HCT116 (cell line): ENCODE data around the gene SIGMAR1. TPM values are rescaled to one million over a fixed set of nuclear protein-coding genes. Genes with fewer than 3 reads are reported as not detected.

ENCODE experiments used
- ATAC-seq: fragments of 200-7000 bp; cut with Tn5 transposase; 2 replicates; pipeline ENCODE4 v1.9.1; 2020; ENCODE audit warnings: mild to moderate bottlenecking, moderate library complexity
- BruUV-seq: library from RNA; stranded (reverse); fragments of 400-500 nt; replicated peaks from 2 replicates; lab custom pipeline; 2021; lab: Mats Ljungman, UMichigan
- CTCF ChIA-PET: fragments of 300-600 bp; sonication (Branson Sonifier 250); formaldehyde crosslinking; loops from one replicate; lab custom pipeline; 2021; ENCODE audit warnings: antibody characterized with exemption; lab: Charles Lee
- POLR2A ChIA-PET: fragments of 300-600, 350-600 bp; sonication (Branson Sonifier 250); formaldehyde crosslinking; loops from one replicate; lab custom pipeline; 2021; ENCODE audit warnings: antibody characterized with exemption; lab: Charles Lee
- RAD21 ChIA-PET, 2 experiments: fragments of 300-600 bp; sonication (Branson Sonifier 250); formaldehyde crosslinking; loops; one replicate each; lab custom pipeline; 2023; ENCODE audit warnings: low total read pairs in 2 of 2; ENCODE audit not compliant: uncharacterized antibody in 2 of 2, unreplicated experiment in 2 of 2, low non-redundant PET in 1 of 2; lab: Charles Lee
- DNase-seq: peaks from one replicate; pipeline ENCODE4 v3.0.0-alpha.2; 2010; ENCODE audit warnings: low read depth, low spot score
- H2AFZ ChIP-seq: fragments of 200-600 bp; shearing (Covaris generic), sonication (generic); 2 replicates; pipeline ENCODE4 v1.6.1; 2017; ENCODE audit warnings: low read depth, mixed run types, mixed read lengths, antibody characterized with exemption, low read length; ENCODE audit not compliant: poor library complexity, severe bottlenecking
- H3K27ac ChIP-seq: 2 replicates; pipeline ENCODE4 v1.5.1; 2012; ENCODE audit warnings: low read depth, low read length
- H3K27me3 ChIP-seq: fragments of 200-600 bp; sonication (generic); 2 replicates; pipeline ENCODE4 v1.6.1; 2016; ENCODE audit warnings: mixed run types, low read length, mixed read lengths; ENCODE audit not compliant: insufficient read depth
- H3K36me3 ChIP-seq, 2 experiments: fragments of 200-500 bp in 1 of 2; fragments of 200-600 bp in 1 of 2; sonication (Bioruptor generic) in 1 of 2; sonication (generic) in 1 of 2; 2 replicates each; pipeline versions ENCODE4 v1.5.1 to v1.6.1; 2014 to 2016; ENCODE audit warnings: low read length in 2 of 2, inconsistent platforms in 1 of 2, mixed read lengths in 1 of 2, mixed run types in 1 of 2; ENCODE audit not compliant: insufficient read depth in 2 of 2, control insufficient read depth in 1 of 2
- H3K4me1 ChIP-seq, 2 experiments: fragments of 200-600 bp in 1 of 2; sonication (generic) in 1 of 2; 2 replicates each; pipeline versions ENCODE4 v1.5.1 to v1.6.1; 2012 to 2017; ENCODE audit warnings: low read length in 2 of 2, inconsistent platforms in 1 of 2, mild to moderate bottlenecking in 1 of 2, mixed read lengths in 1 of 2, mixed run types in 1 of 2, moderate library complexity in 1 of 2; ENCODE audit not compliant: insufficient read depth in 2 of 2, control insufficient read depth in 1 of 2
- H3K4me2 ChIP-seq: fragments of 200-600 bp; sonication (generic); 2 replicates; pipeline ENCODE4 v1.6.1; 2017; ENCODE audit warnings: mixed run types, low read length, mixed read lengths
- H3K4me3 ChIP-seq, 2 experiments: fragments of 200-600 bp in 1 of 2; sonication (generic) in 1 of 2; replicated peaks in 1 of 2; 2 replicates each; pipeline ENCODE4 v1.5.1; 2011 to 2016; ENCODE audit warnings: low read length in 2 of 2, control low read depth in 1 of 2, low read depth in 1 of 2, mild to moderate bottlenecking in 1 of 2, mixed read lengths in 1 of 2, mixed run types in 1 of 2
- H3K79me2 ChIP-seq: fragments of 200-600 bp; sonication (generic); 2 replicates; pipeline ENCODE4 v1.6.1; 2017; ENCODE audit warnings: mild to moderate bottlenecking, mixed run types, low read length, moderate library complexity, mixed read lengths; ENCODE audit not compliant: insufficient read depth
- H3K9ac ChIP-seq: fragments of 200-600 bp; sonication (generic); 2 replicates; pipeline ENCODE4 v1.6.1; 2016; ENCODE audit warnings: low read length, mixed read lengths
- H3K9me2 ChIP-seq: fragments of 200-600 bp; sonication (generic), shearing (Covaris generic); 2 replicates; pipeline ENCODE4 v1.6.1; 2017; ENCODE audit warnings: mixed run types, mild to moderate bottlenecking, moderate library complexity; ENCODE audit not compliant: insufficient read depth
- H3K9me3 ChIP-seq, 2 experiments: fragments of 200-500 bp in 1 of 2; fragments of 200-600 bp in 1 of 2; sonication (Bioruptor generic) in 1 of 2; sonication (generic) in 1 of 2; 2 replicates each; pipeline ENCODE4 v1.6.1; 2014 to 2017; ENCODE audit warnings: low read length in 2 of 2, mixed read lengths in 2 of 2, inconsistent platforms in 1 of 2, low read depth in 1 of 2, mild to moderate bottlenecking in 1 of 2, mixed run types in 1 of 2, moderate library complexity in 1 of 2; ENCODE audit not compliant: control insufficient read depth in 1 of 2, insufficient read depth in 1 of 2
- H4K20me1 ChIP-seq: fragments of 200-600 bp; sonication (generic), shearing (Covaris generic); 2 replicates; pipeline ENCODE4 v1.6.1; 2017; ENCODE audit warnings: mixed run types, mild to moderate bottlenecking, moderate library complexity; ENCODE audit not compliant: insufficient read depth
- CBX3 ChIP-seq: IDR thresholded peaks from 2 replicates; pipeline ENCODE4 v1.6.1; 2012; ENCODE audit warnings: low read depth
- CEBPB ChIP-seq: IDR thresholded peaks from 2 replicates; pipeline ENCODE4 v1.6.1; 2012; ENCODE audit warnings: low read depth
- CTCF ChIP-seq, 3 experiments: fragments of 200-600 bp in 1 of 3; sonication (generic) in 1 of 3; IDR thresholded peaks in 2 of 3; conservative IDR thresholded peaks in 1 of 3; 2 replicates each; pipeline ENCODE4 v1.5.1; 2012 to 2017; ENCODE audit warnings: low read depth in 2 of 3, low read length in 2 of 3, antibody characterized with exemption in 1 of 3, borderline replicate concordance in 1 of 3, control low read depth in 1 of 3, mild to moderate bottlenecking in 1 of 3, mixed read lengths in 1 of 3, mixed run types in 1 of 3, moderate library complexity in 1 of 3; ENCODE audit not compliant: insufficient read depth in 1 of 3
- EGR1 ChIP-seq: IDR thresholded peaks from 2 replicates; pipeline ENCODE4 v1.6.1; 2012; ENCODE audit warnings: low read depth
- EZH2 ChIP-seq: fragments of 200-600 bp; sonication (generic); IDR thresholded peaks from 2 replicates; pipeline ENCODE4 v1.6.1; 2017; ENCODE audit warnings: antibody characterized with exemption, mixed run types
- EZH2phosphoT487 ChIP-seq: fragments of 200-600 bp; IDR thresholded peaks from 2 replicates; pipeline ENCODE4 v1.6.1; 2018; ENCODE audit warnings: antibody characterized with exemption, borderline replicate concordance
- JUND ChIP-seq: IDR thresholded peaks from 2 replicates; pipeline ENCODE4 v1.6.1; 2012
- MAX ChIP-seq: IDR thresholded peaks from 2 replicates; pipeline ENCODE4 v1.6.1; 2012
- POLR2A ChIP-seq: IDR thresholded peaks from 2 replicates; pipeline ENCODE4 v1.7.0; 2011; ENCODE audit warnings: borderline replicate concordance; ENCODE audit not compliant: insufficient read depth, insufficient read length; ENCODE audit errors: extremely low read depth
- POLR2AphosphoS5 ChIP-seq: IDR thresholded peaks from 2 replicates; pipeline ENCODE4 v1.6.1; 2011; ENCODE audit warnings: mild to moderate bottlenecking, low read depth, low read length, moderate library complexity
- RAD21 ChIP-seq: IDR thresholded peaks from 2 replicates; pipeline ENCODE4 v1.6.1; 2012; ENCODE audit warnings: low read depth, mild to moderate bottlenecking
- SIN3A ChIP-seq: IDR thresholded peaks from 2 replicates; pipeline ENCODE4 v1.6.1; 2012; ENCODE audit warnings: low read depth
- SP1 ChIP-seq: IDR thresholded peaks from 2 replicates; pipeline ENCODE4 v1.6.1; 2012; ENCODE audit warnings: low read depth
- YY1 ChIP-seq: IDR thresholded peaks from 2 replicates; pipeline ENCODE4 v1.6.1; 2011; ENCODE audit warnings: low read length, low read depth, moderate library complexity, mild to moderate bottlenecking; ENCODE audit not compliant: insufficient replicate concordance; ENCODE audit errors: extremely low read depth
- intact Hi-C: fragments of 100-400 bp; cut with micrococcal nuclease; formaldehyde crosslinking; loops from 2 replicates; pipeline ENCODE4 v1.10.0; 2022
- total RNA-seq: library from RNA; stranded (reverse); gene quantifications from one replicate; pipeline ENCODE4 v1.2.1, GENCODE V29; 2021; ENCODE audit not compliant: unreplicated experiment

Gene SIGMAR1
- total RNA-seq, 1 experiment from 2014 or later, result 109 TPM

GRCh38 chr9:34629491-34629808, 8.1 kb downstream of the SIGMAR1 start:
- no peaks in the 10 kb centered on the region for H4K20me1 ChIP-seq
- intact Hi-C loops, result no loop called here
- no peaks in the 10 kb centered on the region for H3K9me3 ChIP-seq
- H3K4me3 ChIP-seq, result peak overlapping the region in 1 of 2 experiments; percentile 49; a peak in 1 of 4 replicates
- no peak overlapping the region for H2AFZ ChIP-seq
- H3K27me3 ChIP-seq, result peaks cover 8% of the 10 kb centered on the region; the same call in 1 of the 2 replicates
- ChIA-PET RAD21 (no interaction called here), CTCF (interaction anchor here (1.9 kb wide), 1 partner anchor 9 kb away, joined by 4 read pairs; the partner anchor contains the start of gene DCTN3), POLR2A (interaction anchor here (1.5 to 1.7 kb wide), 2 partner anchors 8 to 9 kb away, joined by 3 to 7 read pairs; partner anchors contain the start of genes DCTN3 and SIGMAR1)
- TF ChIP-seq CEBPB (no peak), EZH2 (no peak), RAD21 (no peak), POLR2AphosphoS5 (no peak), EZH2phosphoT487 (no peak), SP1 (no peak), EGR1 (no peak), MAX (no peak)
- no peaks in the 10 kb centered on the region for H3K79me2 ChIP-seq
- H3K9me2 ChIP-seq, result no peaks in the 10 kb centered on the region
- H3K36me3 ChIP-seq, result no peaks in the 10 kb centered on the region
- no TSS peak for BruUV-seq
- DNase-seq (no peak), ATAC-seq (no peak)
- no peak overlapping the region for H3K27ac ChIP-seq
- H3K4me1 ChIP-seq, result peaks cover 8 to 35% of the 10 kb centered on the region in 2 experiments
- H3K9ac ChIP-seq, result no peak overlapping the region
- H3K4me2 ChIP-seq, result peak overlapping the region; percentile 75

- POLR2A ChIA-PET, result interaction anchor here (1.5 to 1.7 kb wide), 2 partner anchors 9 kb away, joined by 3 to 7 read pairs; partner anchors contain the start of genes DCTN3 and SIGMAR1
- H4K20me1 ChIP-seq, result no peaks in the 10 kb centered on the region
- no peaks in the 10 kb centered on the region for H3K9me2 ChIP-seq
- peak within 1 kb of the TSS; percentile 75 for H3K4me2 ChIP-seq
- H2AFZ ChIP-seq, result peak within 1 kb of the TSS; percentile 86
- RAD21 ChIA-PET, result no interaction called here
- BruUV-seq, result no TSS peak
- H3K9ac ChIP-seq, result 0 out of 2 replicates have a peak within 1 kb of the TSS, but pooled peaks have one; percentile 7
- no peak within 1 kb of the TSS for H3K27ac ChIP-seq
- H3K36me3 ChIP-seq, result no peaks in the 10 kb centered on the region
- peak within 1 kb of the TSS; percentile 36 to 49 for H3K4me3 ChIP-seq
- TF ChIP-seq POLR2A (no peak), JUND (no peak), EZH2 (no peak), CTCF (IDR thresholded peaks at IDR 0.05 in 2 of 3, conservative IDR thresholded peaks at IDR 0.05 in 1 of 3; ENCODE audit: borderline replicate concordance in 1 of 3, insufficient read depth in 1 of 3, low read depth in 2 of 3, low read length in 2 of 3) (no peak), YY1 (no peak), CBX3 (no peak), SIN3A (no peak)
- H3K9me3 ChIP-seq, result no peaks in the 10 kb centered on the region
- intact Hi-C loops, result no loop called here
- peaks cover 8 to 29% of the 10 kb centered on the region in 2 experiments for H3K4me1 ChIP-seq
- DNase-seq (no peak), ATAC-seq (peak; percentile 91)
- H3K27me3 ChIP-seq, result peaks cover 8% of the 10 kb centered on the region; the same call in 1 of the 2 replicates
- CTCF ChIA-PET, result no interaction called here
- no peaks in the 10 kb centered on the region for H3K79me2 ChIP-seq
These were observed 8.7 kb downstream of the SIGMAR1 start, which contains the start of gene ARID3C for GRCh38 chr9:34628656-34629490. TSS of gene ARID3C (minus strand) at chr9:34629066. CDS start at chr9:34628014, 1,052 bp downstream.
